Measurements from ENCODE around the gene HMGA1. TPM values are rescaled to one million over a fixed set of nuclear protein-coding genes. Genes with fewer than 3 reads are reported as not detected.

The HMGA1 gene
- total and polyA plus RNA-seq, 2 of the 13 experiments (the other 11 are each of a cell fraction or from before 2014, with no cell fraction given) = 117 to 145 TPM

DNA sequence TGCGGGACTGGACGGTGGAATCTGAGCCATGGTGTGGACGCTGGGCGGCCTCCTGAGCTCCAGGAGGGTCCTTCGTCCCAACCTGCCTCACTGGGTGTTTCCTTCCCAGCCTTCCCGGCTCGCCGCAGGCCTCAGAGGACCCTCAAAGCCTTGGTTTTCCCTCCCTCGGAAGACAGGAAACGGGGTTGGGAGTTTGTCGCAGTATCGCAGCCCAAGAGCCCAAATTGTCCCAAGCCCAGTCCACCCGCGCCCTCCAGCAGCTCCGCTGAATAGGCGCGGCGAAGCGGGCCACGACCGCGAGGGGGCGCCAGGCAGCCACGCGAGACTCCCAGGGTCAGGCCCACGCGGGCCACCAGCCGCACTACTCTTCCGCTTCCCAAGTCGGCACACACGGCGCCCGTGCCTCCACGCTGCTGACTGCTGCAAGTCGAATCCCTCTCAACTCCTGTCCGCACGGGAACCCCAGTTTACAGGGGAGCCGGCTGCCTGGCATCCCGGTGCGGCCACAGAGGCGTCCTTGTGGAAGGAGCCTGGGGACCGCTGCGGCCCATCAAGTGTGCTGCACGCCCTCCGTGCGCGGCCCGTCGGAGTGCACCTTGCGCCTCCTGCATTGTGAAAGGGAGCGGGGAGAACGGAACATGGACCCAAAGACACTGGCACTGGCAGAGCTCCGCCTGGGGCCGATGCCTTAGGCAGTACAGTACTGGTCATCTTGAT lies 40.4 kb upstream of the HMGA1 start (continued):
- TF ChIP-seq RFX5 (IDR thresholded peaks at IDR 0.05; ENCODE audit: low read depth, low read length) (no peak), ISX (CRISPR knock-in tag; conservative IDR thresholded peaks at IDR 0.05) (no peak), KDM4B (CRISPR knock-in tag; IDR thresholded peaks at IDR 0.05) (peak; percentile 70; the same call in 1 of the 2 replicates), ZNF329 (CRISPR knock-in tag; IDR thresholded peaks at IDR 0.05; ENCODE audit: low read depth) (no peak), ZBTB7B (CRISPR knock-in tag; IDR thresholded peaks at IDR 0.05) (peak; percentile 78), ZNF670 (CRISPR knock-in tag; IDR thresholded peaks at IDR 0.05; ENCODE audit: borderline replicate concordance) (no peak), ATF7-NPFF (CRISPR knock-in tag; IDR thresholded peaks at IDR 0.05; ENCODE audit: low read depth) (no peak), YY1 (IDR thresholded peaks at IDR 0.05; ENCODE audit: insufficient read depth, insufficient replicate concordance, low read depth, low read length) (peak; percentile 61), KMT2B (CRISPR knock-in tag; IDR thresholded peaks at IDR 0.05) (0 out of 2 replicates have a peak, but pooled peaks have one; percentile 51), PHF8 (CRISPR knock-in tag; IDR thresholded peaks at IDR 0.05) (peak; percentile 70), NKX3-1 (CRISPR knock-in tag; IDR thresholded peaks at IDR 0.05) (no peak), ZNF790 (CRISPR knock-in tag; IDR thresholded peaks at IDR 0.05; ENCODE audit: borderline replicate concordance) (no peak)
- TF ChIP-seq, protein P1, sequence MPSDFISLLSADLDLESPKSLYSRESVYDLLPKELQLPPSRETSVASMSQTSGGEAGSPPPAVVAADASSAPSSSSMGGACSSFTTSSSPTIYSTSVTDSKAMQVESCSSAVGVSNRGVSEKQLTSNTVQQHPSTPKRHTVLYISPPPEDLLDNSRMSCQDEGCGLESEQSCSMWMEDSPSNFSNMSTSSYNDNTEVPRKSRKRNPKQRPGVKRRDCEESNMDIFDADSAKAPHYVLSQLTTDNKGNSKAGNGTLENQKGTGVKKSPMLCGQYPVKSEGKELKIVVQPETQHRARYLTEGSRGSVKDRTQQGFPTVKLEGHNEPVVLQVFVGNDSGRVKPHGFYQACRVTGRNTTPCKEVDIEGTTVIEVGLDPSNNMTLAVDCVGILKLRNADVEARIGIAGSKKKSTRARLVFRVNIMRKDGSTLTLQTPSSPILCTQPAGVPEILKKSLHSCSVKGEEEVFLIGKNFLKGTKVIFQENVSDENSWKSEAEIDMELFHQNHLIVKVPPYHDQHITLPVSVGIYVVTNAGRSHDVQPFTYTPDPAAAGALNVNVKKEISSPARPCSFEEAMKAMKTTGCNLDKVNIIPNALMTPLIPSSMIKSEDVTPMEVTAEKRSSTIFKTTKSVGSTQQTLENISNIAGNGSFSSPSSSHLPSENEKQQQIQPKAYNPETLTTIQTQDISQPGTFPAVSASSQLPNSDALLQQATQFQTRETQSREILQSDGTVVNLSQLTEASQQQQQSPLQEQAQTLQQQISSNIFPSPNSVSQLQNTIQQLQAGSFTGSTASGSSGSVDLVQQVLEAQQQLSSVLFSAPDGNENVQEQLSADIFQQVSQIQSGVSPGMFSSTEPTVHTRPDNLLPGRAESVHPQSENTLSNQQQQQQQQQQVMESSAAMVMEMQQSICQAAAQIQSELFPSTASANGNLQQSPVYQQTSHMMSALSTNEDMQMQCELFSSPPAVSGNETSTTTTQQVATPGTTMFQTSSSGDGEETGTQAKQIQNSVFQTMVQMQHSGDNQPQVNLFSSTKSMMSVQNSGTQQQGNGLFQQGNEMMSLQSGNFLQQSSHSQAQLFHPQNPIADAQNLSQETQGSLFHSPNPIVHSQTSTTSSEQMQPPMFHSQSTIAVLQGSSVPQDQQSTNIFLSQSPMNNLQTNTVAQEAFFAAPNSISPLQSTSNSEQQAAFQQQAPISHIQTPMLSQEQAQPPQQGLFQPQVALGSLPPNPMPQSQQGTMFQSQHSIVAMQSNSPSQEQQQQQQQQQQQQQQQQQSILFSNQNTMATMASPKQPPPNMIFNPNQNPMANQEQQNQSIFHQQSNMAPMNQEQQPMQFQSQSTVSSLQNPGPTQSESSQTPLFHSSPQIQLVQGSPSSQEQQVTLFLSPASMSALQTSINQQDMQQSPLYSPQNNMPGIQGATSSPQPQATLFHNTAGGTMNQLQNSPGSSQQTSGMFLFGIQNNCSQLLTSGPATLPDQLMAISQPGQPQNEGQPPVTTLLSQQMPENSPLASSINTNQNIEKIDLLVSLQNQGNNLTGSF (CRISPR knock-in tag; IDR thresholded peaks at IDR 0.05) = no peak
- TF ChIP-seq, protein P2, sequence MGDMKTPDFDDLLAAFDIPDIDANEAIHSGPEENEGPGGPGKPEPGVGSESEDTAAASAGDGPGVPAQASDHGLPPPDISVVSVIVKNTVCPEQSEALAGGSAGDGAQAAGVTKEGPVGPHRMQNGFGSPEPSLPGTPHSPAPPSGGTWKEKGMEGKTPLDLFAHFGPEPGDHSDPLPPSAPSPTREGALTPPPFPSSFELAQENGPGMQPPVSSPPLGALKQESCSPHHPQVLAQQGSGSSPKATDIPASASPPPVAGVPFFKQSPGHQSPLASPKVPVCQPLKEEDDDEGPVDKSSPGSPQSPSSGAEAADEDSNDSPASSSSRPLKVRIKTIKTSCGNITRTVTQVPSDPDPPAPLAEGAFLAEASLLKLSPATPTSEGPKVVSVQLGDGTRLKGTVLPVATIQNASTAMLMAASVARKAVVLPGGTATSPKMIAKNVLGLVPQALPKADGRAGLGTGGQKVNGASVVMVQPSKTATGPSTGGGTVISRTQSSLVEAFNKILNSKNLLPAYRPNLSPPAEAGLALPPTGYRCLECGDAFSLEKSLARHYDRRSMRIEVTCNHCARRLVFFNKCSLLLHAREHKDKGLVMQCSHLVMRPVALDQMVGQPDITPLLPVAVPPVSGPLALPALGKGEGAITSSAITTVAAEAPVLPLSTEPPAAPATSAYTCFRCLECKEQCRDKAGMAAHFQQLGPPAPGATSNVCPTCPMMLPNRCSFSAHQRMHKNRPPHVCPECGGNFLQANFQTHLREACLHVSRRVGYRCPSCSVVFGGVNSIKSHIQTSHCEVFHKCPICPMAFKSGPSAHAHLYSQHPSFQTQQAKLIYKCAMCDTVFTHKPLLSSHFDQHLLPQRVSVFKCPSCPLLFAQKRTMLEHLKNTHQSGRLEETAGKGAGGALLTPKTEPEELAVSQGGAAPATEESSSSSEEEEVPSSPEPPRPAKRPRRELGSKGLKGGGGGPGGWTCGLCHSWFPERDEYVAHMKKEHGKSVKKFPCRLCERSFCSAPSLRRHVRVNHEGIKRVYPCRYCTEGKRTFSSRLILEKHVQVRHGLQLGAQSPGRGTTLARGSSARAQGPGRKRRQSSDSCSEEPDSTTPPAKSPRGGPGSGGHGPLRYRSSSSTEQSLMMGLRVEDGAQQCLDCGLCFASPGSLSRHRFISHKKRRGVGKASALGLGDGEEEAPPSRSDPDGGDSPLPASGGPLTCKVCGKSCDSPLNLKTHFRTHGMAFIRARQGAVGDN (CRISPR knock-in tag; IDR thresholded peaks at IDR 0.05) = peak; percentile 86
- TF ChIP-seq, protein P3, sequence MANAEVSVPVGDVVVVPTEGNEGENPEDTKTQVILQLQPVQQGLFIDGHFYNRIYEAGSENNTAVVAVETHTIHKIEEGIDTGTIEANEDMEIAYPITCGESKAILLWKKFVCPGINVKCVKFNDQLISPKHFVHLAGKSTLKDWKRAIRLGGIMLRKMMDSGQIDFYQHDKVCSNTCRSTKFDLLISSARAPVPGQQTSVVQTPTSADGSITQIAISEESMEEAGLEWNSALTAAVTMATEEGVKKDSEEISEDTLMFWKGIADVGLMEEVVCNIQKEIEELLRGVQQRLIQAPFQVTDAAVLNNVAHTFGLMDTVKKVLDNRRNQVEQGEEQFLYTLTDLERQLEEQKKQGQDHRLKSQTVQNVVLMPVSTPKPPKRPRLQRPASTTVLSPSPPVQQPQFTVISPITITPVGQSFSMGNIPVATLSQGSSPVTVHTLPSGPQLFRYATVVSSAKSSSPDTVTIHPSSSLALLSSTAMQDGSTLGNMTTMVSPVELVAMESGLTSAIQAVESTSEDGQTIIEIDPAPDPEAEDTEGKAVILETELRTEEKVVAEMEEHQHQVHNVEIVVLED (CRISPR knock-in tag; IDR thresholded peaks at IDR 0.05; ENCODE audit: borderline replicate concordance) = peak; percentile 37; the same call in 1 of the 2 replicates
- TF ChIP-seq, protein P4, sequence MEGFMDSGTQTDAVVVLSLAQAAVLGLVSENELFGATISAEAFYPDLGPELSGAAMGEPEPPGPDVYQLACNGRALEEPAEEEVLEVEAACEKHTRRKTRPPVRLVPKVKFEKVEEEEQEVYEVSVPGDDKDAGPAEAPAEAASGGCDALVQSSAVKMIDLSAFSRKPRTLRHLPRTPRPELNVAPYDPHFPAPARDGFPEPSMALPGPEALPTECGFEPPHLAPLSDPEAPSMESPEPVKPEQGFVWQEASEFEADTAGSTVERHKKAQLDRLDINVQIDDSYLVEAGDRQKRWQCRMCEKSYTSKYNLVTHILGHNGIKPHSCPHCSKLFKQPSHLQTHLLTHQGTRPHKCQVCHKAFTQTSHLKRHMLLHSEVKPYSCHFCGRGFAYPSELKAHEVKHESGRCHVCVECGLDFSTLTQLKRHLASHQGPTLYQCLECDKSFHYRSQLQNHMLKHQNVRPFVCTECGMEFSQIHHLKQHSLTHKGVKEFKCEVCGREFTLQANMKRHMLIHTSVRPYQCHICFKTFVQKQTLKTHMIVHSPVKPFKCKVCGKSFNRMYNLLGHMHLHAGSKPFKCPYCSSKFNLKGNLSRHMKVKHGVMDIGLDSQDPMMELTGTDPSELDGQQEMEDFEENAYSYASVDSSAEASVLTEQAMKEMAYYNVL (CRISPR knock-in tag; IDR thresholded peaks at IDR 0.05; ENCODE audit: borderline replicate concordance) = peak; percentile 73

All from HepG2 (cell line).